Measurements from ENCODE around the gene RHOBTB3.
"Not testable (repeated sequence)": the region's sequence is repeated elsewhere in the genome, so short reads cannot be mapped to it uniquely, and the experiment has no call there.

RHOBTB3 gene

GRCh38 chr5:95821110-95822021 lies 90.2 kb downstream of the RHOBTB3 start:
- DNase-seq (ENCODE audit: low spot score) = peak; percentile 35

- no peak for DNase-seq (ENCODE audit: low spot score)
Measured at GRCh38 chr5:95822043-95822541, 91.0 kb downstream of the RHOBTB3 start.

GRCh38 chr5:95822542-95823181 lies 91.5 kb downstream of the RHOBTB3 start, which contains the start of gene GLRX:
Gene GLRX (minus strand): TSS chr5:95822726. CDS start chr5:95822662, 64 bp downstream.
- DNase-seq (ENCODE audit: low spot score) = peak; percentile 84

GRCh38 chr5:95823218-95823737 lies 92.1 kb downstream of the RHOBTB3 start:
- no peak for DNase-seq (ENCODE audit: low spot score)

- DNase-seq (ENCODE audit: low spot score) = peak; percentile 84
Measured at GRCh38 chr5:95823738-95824609, 92.8 kb downstream of the RHOBTB3 start.

- DNase-seq (ENCODE audit: low spot score) = no peak
Measured at GRCh38 chr5:95824747-95825146, 93.6 kb downstream of the RHOBTB3 start.

GRCh38 chr5:95825495-95825894 lies 94.4 kb downstream of the RHOBTB3 start:
- no peak for DNase-seq (ENCODE audit: low spot score)

GRCh38 chr5:95826949-95827891 lies 96.1 kb downstream of the RHOBTB3 start:
- DNase-seq (ENCODE audit: low spot score) = peak; percentile 35

GRCh38 chr5:95827892-95828246 lies 96.7 kb downstream of the RHOBTB3 start:
- DNase-seq (ENCODE audit: low spot score) = no peak

- DNase-seq (ENCODE audit: low spot score) = no peak
Measured at GRCh38 chr5:95830226-95830625, 99.1 kb downstream of the RHOBTB3 start.

- DNase-seq (ENCODE audit: low spot score) = no peak
Measured at GRCh38 chr5:95832664-95833063, 101.5 kb downstream of the RHOBTB3 start.

- DNase-seq (ENCODE audit: low spot score) = no peak
Measured at GRCh38 chr5:95835682-95836385, 104.7 kb downstream of the RHOBTB3 start.

GRCh38 chr5:95836544-95836943 lies 105.4 kb downstream of the RHOBTB3 start:
- no peak for DNase-seq (ENCODE audit: low spot score)

GRCh38 chr5:95836971-95837370 lies 105.8 kb downstream of the RHOBTB3 start:
- not testable (repeated sequence) for DNase-seq (ENCODE audit: low spot score)

GRCh38 chr5:95837492-95837891 lies 106.4 kb downstream of the RHOBTB3 start:
- DNase-seq (ENCODE audit: low spot score) = no peak

GRCh38 chr5:95838001-95838520 lies 106.9 kb downstream of the RHOBTB3 start:
- no peak for DNase-seq (ENCODE audit: low spot score)

GRCh38 chr5:95838556-95838955 lies 107.4 kb downstream of the RHOBTB3 start:
- no peak for DNase-seq (ENCODE audit: low spot score)

GRCh38 chr5:95839658-95840057 lies 108.5 kb downstream of the RHOBTB3 start:
- DNase-seq (ENCODE audit: low spot score) = no peak

- DNase-seq (ENCODE audit: low spot score) = no peak
Measured at GRCh38 chr5:95840956-95841705, 110.0 kb downstream of the RHOBTB3 start.

All from hematopoietic multipotent progenitor cell treated with erythropoietin and hydrocortisone succinate and interleukin-3 and kit ligand, for 17 days (in vitro differentiated cells).